Stimulated activated CD4-positive, alpha-beta T cell treated with anti-CD3 and anti-CD28 coated beads, Interleukin-15, amount 100 ng/mL, for 24 hours (primary cell): Measurements from ENCODE around the gene FRMD4B.
A peak's percentile ranks its signal among the peaks of the same experiment; 100 is the strongest.

ENCODE experiments used
- DNase-seq: peaks from one replicate; pipeline ENCODE4 v3.0.0-alpha.2; 2020

Gene FRMD4B

DNA sequence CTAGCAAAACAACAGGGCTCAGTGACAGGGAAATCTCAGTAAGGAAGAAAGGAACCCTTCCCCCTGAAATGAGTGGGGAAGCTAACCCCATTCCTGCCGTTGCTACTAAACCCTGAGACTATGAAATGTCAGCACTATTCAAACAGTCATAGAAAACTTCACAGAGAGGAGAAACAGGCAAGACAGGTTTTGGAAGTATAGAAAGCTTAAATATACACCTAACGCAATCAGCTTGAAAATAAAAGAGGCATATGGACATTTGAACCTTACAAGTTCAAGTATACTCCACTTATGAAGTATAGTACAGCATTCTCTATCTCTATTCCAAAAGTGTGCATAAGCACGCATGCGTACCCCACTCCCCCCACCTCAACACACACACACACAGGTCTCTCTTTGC, 17.6 kb upstream of the FRMD4B start:
- no peak for DNase-seq

GRCh38 chr3:69400683-69401082, 14.8 kb upstream of the FRMD4B start:
- DNase-seq, result no peak

GRCh38 chr3:69392850-69393249, 7.0 kb upstream of the FRMD4B start:
- no peak for DNase-seq

GRCh38 chr3:69392415-69392814, 6.5 kb upstream of the FRMD4B start:
- no peak for DNase-seq

DNA sequence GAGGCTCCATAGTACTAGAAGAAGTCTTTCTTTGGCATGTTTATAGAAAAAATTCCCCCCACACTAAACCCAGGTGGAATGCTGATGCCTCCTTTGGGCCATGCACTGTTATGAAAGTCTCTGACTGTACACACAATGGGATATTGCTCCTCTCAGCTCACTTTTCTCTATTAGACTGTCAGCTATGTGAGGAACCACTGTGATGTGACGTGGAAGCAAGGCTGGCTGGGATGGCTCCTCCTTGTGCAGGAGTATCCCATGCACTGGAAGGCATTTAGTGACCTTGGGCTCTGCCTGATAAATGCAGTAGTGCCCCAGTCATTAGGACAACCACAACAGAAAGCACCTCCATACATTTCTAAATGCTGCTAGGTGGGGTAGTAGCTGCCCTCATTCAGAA, 5.7 kb upstream of the FRMD4B start:
- DNase-seq, result no peak

GRCh38 chr3:69390771-69391170, 4.9 kb upstream of the FRMD4B start:
- DNase-seq, result no peak

- no peak for DNase-seq
Observed at GRCh38 chr3:69389520-69390248, 3.8 kb upstream of the FRMD4B start.

GRCh38 chr3:69388241-69388640, 2.4 kb upstream of the FRMD4B start:
- DNase-seq, result no peak

DNA sequence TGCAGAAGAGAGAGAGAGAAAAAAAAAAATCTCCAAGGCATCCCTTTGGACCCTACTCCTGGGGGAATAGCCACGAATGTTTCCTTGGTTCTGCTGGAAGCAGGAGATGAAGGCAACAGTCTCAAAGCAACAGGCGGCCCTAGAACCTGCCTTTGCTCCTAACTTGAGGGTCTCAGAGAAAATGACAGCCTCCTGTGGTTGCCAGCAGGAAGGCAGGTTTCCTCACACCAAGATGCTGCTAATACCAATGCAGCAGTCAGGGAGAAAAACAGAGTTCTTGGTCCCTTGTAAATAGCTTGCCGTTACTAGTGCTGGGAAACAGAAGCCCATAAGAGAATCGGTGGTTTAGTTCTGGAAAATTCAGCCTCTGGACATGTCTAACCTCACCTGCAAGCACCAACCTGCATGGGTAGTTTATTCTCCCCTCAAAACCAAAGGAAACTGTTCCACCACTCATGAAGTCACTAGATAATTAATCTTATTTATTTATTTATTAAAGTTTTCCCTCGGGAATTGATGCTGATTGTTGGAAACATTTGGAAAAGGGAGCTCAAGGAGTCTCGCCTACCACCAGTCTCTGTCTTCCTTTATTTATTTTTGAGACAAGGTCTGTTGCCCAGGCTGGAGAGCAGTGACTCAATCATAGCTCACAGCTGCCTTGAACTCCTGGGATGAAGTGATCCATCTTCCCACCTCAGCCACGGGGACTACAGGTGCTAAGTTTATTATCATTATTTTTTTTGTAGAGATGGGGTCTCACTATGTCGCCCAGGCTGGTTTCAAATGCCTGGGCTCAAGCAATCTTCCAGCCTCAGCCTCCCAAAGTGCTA, 883 bp upstream of the FRMD4B start:
- DNase-seq, result no peak

DNA sequence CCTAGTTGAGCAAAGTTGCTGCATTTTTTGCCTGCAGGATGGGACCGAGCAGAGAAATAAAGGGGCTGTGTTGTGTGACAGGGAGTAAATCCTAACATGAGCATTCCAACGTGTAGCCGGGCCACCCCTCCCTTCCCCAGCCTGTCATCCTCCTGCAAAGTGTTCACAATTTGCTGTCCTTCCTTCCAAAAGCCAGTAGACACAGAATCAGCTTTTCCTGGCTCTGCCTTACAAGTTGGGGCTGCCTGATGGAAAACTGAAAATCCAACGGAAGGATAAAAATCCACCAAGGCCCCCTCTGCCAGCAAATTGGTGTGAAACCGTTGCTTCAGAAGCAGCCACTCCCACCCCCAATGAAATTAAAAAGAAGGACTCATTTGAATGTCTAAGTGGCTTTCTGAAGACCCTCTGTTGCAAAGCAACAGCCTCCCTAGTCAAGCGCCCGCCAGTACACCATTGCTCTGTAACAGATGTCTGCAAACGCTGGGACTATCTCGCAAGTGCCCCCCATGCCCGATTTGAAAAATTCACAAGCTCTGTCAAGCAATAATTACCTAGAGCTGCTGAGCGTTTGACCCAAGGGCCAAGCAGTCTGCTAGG, 665 bp downstream of the FRMD4B start:
- DNase-seq, result no peak

GRCh38 chr3:69384326-69384725, 1.6 kb downstream of the FRMD4B start:
- DNase-seq, result no peak

GRCh38 chr3:69379661-69380060, 6.2 kb downstream of the FRMD4B start:
- DNase-seq, result no peak

GRCh38 chr3:69378112-69378802, 7.6 kb downstream of the FRMD4B start:
- DNase-seq, result no peak

- no peak for DNase-seq
Observed at GRCh38 chr3:69377262-69377661, 8.6 kb downstream of the FRMD4B start.

DNA sequence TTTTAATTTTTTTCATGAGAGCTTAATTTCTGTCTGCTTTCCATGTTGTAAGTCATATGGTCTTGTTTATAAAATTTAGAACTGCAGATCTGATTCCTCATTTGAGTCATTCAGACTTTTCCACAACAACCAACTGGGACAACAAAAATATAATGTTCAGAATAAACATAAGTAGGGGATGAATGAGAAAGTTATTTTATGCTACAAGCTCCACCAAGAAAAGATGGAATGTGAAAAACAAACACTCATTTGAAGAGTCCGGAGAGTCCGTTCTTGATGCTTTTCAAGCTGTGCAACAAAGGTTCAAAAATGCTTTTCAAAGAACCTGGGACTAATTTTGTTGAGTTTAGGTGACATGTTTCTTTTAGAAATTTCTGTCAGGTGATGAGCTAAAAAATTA, 9.2 kb downstream of the FRMD4B start:
- no peak for DNase-seq

- no peak for DNase-seq
Observed at GRCh38 chr3:69371816-69372215, 14.1 kb downstream of the FRMD4B start.

GRCh38 chr3:69370901-69371301, 15.0 kb downstream of the FRMD4B start:
- DNase-seq, result no peak

DNA sequence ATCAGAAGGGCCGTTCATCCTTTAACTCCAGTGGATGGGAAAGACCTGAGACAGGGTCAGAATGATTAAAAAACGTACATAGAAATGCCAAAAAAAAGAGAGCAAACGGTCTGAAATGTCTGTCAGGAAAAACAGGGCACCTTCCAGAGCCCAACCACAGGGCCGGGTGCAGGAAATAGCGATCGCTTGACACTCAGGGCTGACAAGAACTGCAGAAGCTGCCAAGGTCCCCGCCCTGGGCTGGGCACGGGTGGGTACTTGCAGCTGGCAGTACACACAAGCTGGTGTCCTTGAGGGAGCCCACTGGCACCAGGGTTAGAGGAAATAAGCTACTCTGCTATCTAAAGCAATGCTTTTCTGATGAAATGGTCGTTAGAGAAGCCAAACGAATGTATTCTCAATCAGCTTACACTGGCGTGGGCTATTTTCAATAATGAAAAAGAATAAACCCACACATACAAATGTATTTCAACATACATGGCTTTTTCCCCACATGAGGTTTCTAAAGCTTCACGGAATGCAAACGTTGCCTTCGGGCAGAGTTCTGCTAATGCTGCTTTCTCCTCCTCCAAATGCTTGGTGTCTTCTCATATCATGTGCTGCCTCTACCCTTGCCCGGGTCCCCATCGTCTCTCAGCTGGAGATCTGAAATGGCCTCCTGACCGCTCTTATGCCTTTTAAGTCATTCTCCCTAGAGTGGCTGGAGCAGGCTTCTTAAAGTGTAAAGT, 15.6 kb downstream of the FRMD4B start:
- peak; percentile 19 for DNase-seq

- DNase-seq, result no peak
Observed at GRCh38 chr3:69368129-69368741, 17.7 kb downstream of the FRMD4B start.

- DNase-seq, result no peak
Observed at GRCh38 chr3:69367586-69367985, 18.3 kb downstream of the FRMD4B start.

- no peak for DNase-seq
Observed at GRCh38 chr3:69364354-69364753, 21.5 kb downstream of the FRMD4B start.

DNA sequence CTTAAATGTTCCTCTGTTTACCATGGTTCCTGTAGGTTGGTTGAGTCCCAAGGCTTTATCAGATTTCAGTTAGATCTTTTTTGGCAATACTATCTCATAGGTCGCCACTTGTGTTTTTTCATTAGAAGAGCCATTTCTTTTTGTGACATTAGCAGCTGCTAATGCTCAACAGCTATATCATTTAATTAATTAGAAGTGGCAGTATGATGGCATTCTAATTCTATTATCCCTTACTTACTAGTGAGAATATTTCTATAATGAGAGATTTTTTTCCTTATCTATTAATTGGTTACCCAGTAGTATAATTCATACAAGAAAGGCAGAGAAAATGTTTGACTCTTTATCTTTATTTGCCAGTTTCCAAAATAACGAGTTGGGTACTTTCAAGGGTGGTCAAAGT, 25.2 kb downstream of the FRMD4B start:
- DNase-seq, result no peak
